Measurements from ENCODE around the gene VIPAS39. TPM values are rescaled to one million over a fixed set of nuclear protein-coding genes. Genes with fewer than 3 reads are reported as not detected.
"Not testable (repeated sequence)": the region's sequence is repeated elsewhere in the genome, so short reads cannot be mapped to it uniquely, and the experiment has no call there.

The VIPAS39 gene
- total and polyA plus RNA-seq, 7 donors, result 12.0 to 24.3 (median 18.0) TPM

GRCh38 chr14:77416836-77417235, 40.6 kb downstream of the VIPAS39 start:
- Histone ChIP-seq H3K4me3 (no peak overlapping the region), H3K36me3 (peaks cover 0 to 6% (median 2%) of the 10 kb centered on the region in 4 donors), H3K27ac (no peak overlapping the region), H3K4me1 (no peaks in the 10 kb centered on the region), H3K27me3 (no peaks in the 10 kb centered on the region), H3K9me3 (peaks cover 0 to 13% (median 4%) of the 10 kb centered on the region in 4 donors)
- no peak for DNase-seq
- WGBS, 2 donors, result 94% methylated on average over 8 of the region's 8 CpGs
- intact Hi-C loops (cut with DNase I), result no loop called here
- TF ChIP-seq POLR2A (IDR thresholded peaks at IDR 0.05) (no peak), EP300 (IDR thresholded peaks at IDR 0.05) (no peak), CTCF (IDR thresholded peaks at IDR 0.05) (no peak), POLR2AphosphoS5 (IDR thresholded peaks at IDR 0.05) (no peak)

- intact Hi-C loops (cut with DNase I); H3K27me3 ChIP-seq; H3K4me1 ChIP-seq; H3K4me3 ChIP-seq; DNase-seq; H3K36me3 ChIP-seq; H3K27ac ChIP-seq: not testable (repeated sequence)
- 89 to 97% methylated on average over 2 of the region's 3 CpGs for WGBS, 2 donors
- H3K9me3 ChIP-seq, result peaks cover 0 to 13% (median 4%) of the 10 kb centered on the region in 4 donors
These were observed 41.3 kb downstream of the VIPAS39 start for GRCh38 chr14:77416098-77416497.

GRCh38 chr14:77415403-77416030, 41.9 kb downstream of the VIPAS39 start:
- H3K9me3 ChIP-seq, result peaks cover 0 to 13% (median 4%) of the 10 kb centered on the region in 4 donors
- H3K27ac ChIP-seq; H3K36me3 ChIP-seq; DNase-seq; intact Hi-C loops (cut with DNase I); H3K4me3 ChIP-seq; H3K4me1 ChIP-seq; H3K27me3 ChIP-seq: not testable (repeated sequence)
- WGBS, 2 donors, result 91 to 96% methylated on average over 10 of the region's 10 CpGs

GRCh38 chr14:77409131-77409533, 48.3 kb downstream of the VIPAS39 start:
- TF ChIP-seq POLR2A (IDR thresholded peaks at IDR 0.05), result no peak
- TF ChIP-seq CTCF (IDR thresholded peaks at IDR 0.05), result no peak
- TF ChIP-seq EP300 (IDR thresholded peaks at IDR 0.05), result no peak
- TF ChIP-seq POLR2AphosphoS5 (IDR thresholded peaks at IDR 0.05), result no peak
- 39 to 70% methylated on average over 3 of the region's 3 CpGs for WGBS, 2 donors
- no peaks in the 10 kb centered on the region for H3K27me3 ChIP-seq
- no peak for DNase-seq
- no peak overlapping the region for H3K4me3 ChIP-seq
- no peaks in the 10 kb centered on the region for H3K36me3 ChIP-seq
- no peak overlapping the region for H3K27ac ChIP-seq
- H3K9me3 ChIP-seq, result no peaks in the 10 kb centered on the region
- H3K4me1 ChIP-seq, result no peaks in the 10 kb centered on the region
- intact Hi-C loops (cut with DNase I), result no loop called here

- no peak overlapping the region for H3K4me3 ChIP-seq
- 62 to 89% methylated on average over 2 of the region's 2 CpGs for WGBS, 2 donors
- H3K4me1 ChIP-seq, result no peaks in the 10 kb centered on the region
- no peak for TF ChIP-seq POLR2A (IDR thresholded peaks at IDR 0.05)
- no peak for TF ChIP-seq EP300 (IDR thresholded peaks at IDR 0.05)
- no peak for TF ChIP-seq POLR2AphosphoS5 (IDR thresholded peaks at IDR 0.05)
- TF ChIP-seq CTCF (IDR thresholded peaks at IDR 0.05), result no peak
- H3K9me3 ChIP-seq, result no peaks in the 10 kb centered on the region
- intact Hi-C loops (cut with DNase I), result no loop called here
- H3K27ac ChIP-seq, result no peak overlapping the region
- DNase-seq, result no peak
- no peaks in the 10 kb centered on the region for H3K27me3 ChIP-seq
- H3K36me3 ChIP-seq, result no peaks in the 10 kb centered on the region
These were observed 50.2 kb downstream of the VIPAS39 start for GRCh38 chr14:77407158-77407557.

- WGBS, 2 donors, result 50 to 84% methylated on average over 6 of the region's 6 CpGs
- TF ChIP-seq EP300 (IDR thresholded peaks at IDR 0.05), result no peak
- no peak for TF ChIP-seq POLR2A (IDR thresholded peaks at IDR 0.05)
- no peak for TF ChIP-seq CTCF (IDR thresholded peaks at IDR 0.05)
- TF ChIP-seq POLR2AphosphoS5 (IDR thresholded peaks at IDR 0.05), result no peak
- Histone ChIP-seq H3K4me3 (no peak overlapping the region), H3K9me3 (no peaks in the 10 kb centered on the region), H3K4me1 (no peaks in the 10 kb centered on the region), H3K36me3 (no peaks in the 10 kb centered on the region), H3K27ac (no peak overlapping the region), H3K27me3 (no peaks in the 10 kb centered on the region)
- DNase-seq, result no peak
- intact Hi-C loops (cut with DNase I), result no loop called here
These were observed 50.7 kb downstream of the VIPAS39 start for GRCh38 chr14:77406718-77407117.
